H9 (cell line): ENCODE data around the gene SLC38A9. TPM values are rescaled to one million over a fixed set of nuclear protein-coding genes. Genes with fewer than 3 reads are reported as not detected.

ENCODE experiments used
- DNase-seq: peaks from one replicate; pipeline ENCODE4 v3.0.0-alpha.2; 2017
- H2AFZ ChIP-seq: one replicate; pipeline ENCODE4 v1.6.1; 2013; ENCODE audit warnings: mild to moderate bottlenecking, low read length, control low read depth, moderate library complexity
- H2AK5ac ChIP-seq: 2 replicates; pipeline ENCODE4 v1.6.1; 2013; ENCODE audit warnings: low read length, control low read depth, mixed read lengths; ENCODE audit not compliant: insufficient read length
- H2BK120ac ChIP-seq: one replicate; pipeline ENCODE4 v1.6.1; 2013; ENCODE audit warnings: low read depth, mild to moderate bottlenecking, low read length, control low read depth, inconsistent platforms; ENCODE audit not compliant: poor library complexity, severe bottlenecking
- H2BK12ac ChIP-seq: 2 replicates; pipeline ENCODE4 v1.6.1; 2013; ENCODE audit warnings: low read length, control low read depth, mixed read lengths, low read depth; ENCODE audit not compliant: insufficient read length
- H2BK15ac ChIP-seq: 2 replicates; pipeline ENCODE4 v1.6.1; 2013; ENCODE audit warnings: low read depth, low read length, control low read depth
- H2BK20ac ChIP-seq: one replicate; pipeline ENCODE4 v1.6.1; 2013; ENCODE audit warnings: low read depth, mild to moderate bottlenecking, low read length, control low read depth, inconsistent platforms; ENCODE audit not compliant: poor library complexity, severe bottlenecking
- H2BK5ac ChIP-seq: 2 replicates; pipeline ENCODE4 v1.6.1; 2013; ENCODE audit warnings: low read length, control low read depth, mixed read lengths; ENCODE audit not compliant: insufficient read length
- H3K14ac ChIP-seq: 2 replicates; pipeline ENCODE4 v1.6.1; 2013; ENCODE audit warnings: low read length, control low read depth; ENCODE audit not compliant: insufficient read depth
- H3K18ac ChIP-seq: 2 replicates; pipeline ENCODE4 v1.6.1; 2013; ENCODE audit warnings: low read depth, mild to moderate bottlenecking, mixed read lengths, low read length, control low read depth; ENCODE audit not compliant: insufficient read length
- H3K23ac ChIP-seq: 2 replicates; pipeline ENCODE4 v1.6.1; 2013; ENCODE audit warnings: low read length, control low read depth, mixed read lengths, low read depth; ENCODE audit not compliant: insufficient read length
- H3K23me2 ChIP-seq: 2 replicates; pipeline ENCODE4 v1.6.1; 2013; ENCODE audit warnings: low read depth, mild to moderate bottlenecking, mixed read lengths, low read length, control low read depth; ENCODE audit not compliant: insufficient read length, poor library complexity, severe bottlenecking
- H3K27ac ChIP-seq: 2 replicates; pipeline ENCODE4 v1.5.1; 2013; ENCODE audit warnings: low read length, control low read depth, mixed read lengths, low read depth; ENCODE audit not compliant: insufficient read length
- H3K27me3 ChIP-seq: 2 replicates; pipeline ENCODE4 v1.6.1; 2013; ENCODE audit warnings: low read length, control low read depth, inconsistent platforms; ENCODE audit not compliant: insufficient read depth
- H3K4ac ChIP-seq: 2 replicates; pipeline ENCODE4 v1.6.1; 2013; ENCODE audit warnings: low read depth, mild to moderate bottlenecking, control low read depth, inconsistent platforms, low read length, moderate library complexity
- H3K4me1 ChIP-seq: 2 replicates; pipeline ENCODE4 v1.6.1; 2013; ENCODE audit warnings: low read length, control low read depth, inconsistent platforms; ENCODE audit not compliant: insufficient read depth
- H3K4me2 ChIP-seq: 2 replicates; pipeline ENCODE4 v1.6.1; 2013; ENCODE audit warnings: low read length, control low read depth, mixed read lengths; ENCODE audit not compliant: insufficient read length, insufficient read depth
- H3K56ac ChIP-seq: 2 replicates; pipeline ENCODE4 v1.6.1; 2013; ENCODE audit warnings: low read depth, mild to moderate bottlenecking, mixed read lengths, low read length, control low read depth; ENCODE audit not compliant: insufficient read length
- H3K79me1 ChIP-seq: 2 replicates; pipeline ENCODE4 v1.6.1; 2013; ENCODE audit warnings: low read depth, mild to moderate bottlenecking, moderate library complexity, low read length, control low read depth, inconsistent platforms; ENCODE audit not compliant: insufficient read depth, poor library complexity, severe bottlenecking
- H3K79me2 ChIP-seq: 2 replicates; pipeline ENCODE4 v1.6.1; 2013; ENCODE audit warnings: low read length, control low read depth, inconsistent platforms; ENCODE audit not compliant: insufficient read depth
- H3K9ac ChIP-seq: 2 replicates; pipeline ENCODE4 v1.6.1; 2013; ENCODE audit warnings: low read length, control low read depth, mixed read lengths; ENCODE audit not compliant: insufficient read length; ENCODE audit errors: extremely low read depth
- H3K9me3 ChIP-seq: one replicate; pipeline ENCODE4 v1.6.1; 2013; ENCODE audit warnings: low read depth, low read length, inconsistent platforms; ENCODE audit not compliant: control insufficient read depth
- H3T11ph ChIP-seq: one replicate; pipeline ENCODE4 v1.6.1; 2013; ENCODE audit warnings: mild to moderate bottlenecking, low read length, control low read depth, inconsistent platforms
- H4K20me1 ChIP-seq: one replicate; pipeline ENCODE4 v1.6.1; 2013; ENCODE audit not compliant: control insufficient read depth, insufficient read length, insufficient read depth
- H4K5ac ChIP-seq: 2 replicates; pipeline ENCODE4 v1.6.1; 2013; ENCODE audit warnings: low read depth, mild to moderate bottlenecking, mixed read lengths, low read length, control low read depth; ENCODE audit not compliant: insufficient read length
- H4K8ac ChIP-seq: replicated peaks from 2 replicates; pipeline ENCODE4 v1.6.1; 2013; ENCODE audit warnings: low read length, control low read depth, mixed read lengths, low read depth; ENCODE audit not compliant: insufficient read length
- H4K91ac ChIP-seq: 2 replicates; pipeline ENCODE4 v1.6.1; 2013; ENCODE audit warnings: low read depth, mild to moderate bottlenecking, moderate library complexity, mixed read lengths, low read length, control low read depth; ENCODE audit not compliant: insufficient read length
- H3K27ac Mint-ChIP-seq, 3 experiments: 2 replicates in 2 of 3; 3 replicates in 1 of 3; pipeline ENCODE4 v1.8.0; 2020 to 2021; ENCODE audit warnings: mixed read lengths in 3 of 3, mild to moderate bottlenecking in 1 of 3, moderate library complexity in 1 of 3
- H3K27me3 Mint-ChIP-seq: 2 replicates; pipeline ENCODE4 v1.8.0; 2021; ENCODE audit warnings: low read depth, mild to moderate bottlenecking, moderate library complexity, mixed read lengths
- H3K36me3 Mint-ChIP-seq, 3 experiments: 2 replicates in 2 of 3; 3 replicates in 1 of 3; pipeline ENCODE4 v1.8.0; 2020 to 2021; ENCODE audit warnings: low read depth in 3 of 3, mixed read lengths in 3 of 3; ENCODE audit not compliant: insufficient read depth in 1 of 3
- H3K4me1 Mint-ChIP-seq, 2 experiments: 2 replicates each; pipeline ENCODE4 v1.8.0; 2020; ENCODE audit warnings: mixed read lengths in 2 of 2
- H3K4me3 Mint-ChIP-seq, 2 experiments: 2 replicates in 1 of 2; 3 replicates in 1 of 2; pipeline ENCODE4 v1.8.0; 2020 to 2021; ENCODE audit warnings: mild to moderate bottlenecking in 2 of 2, mixed read lengths in 2 of 2, moderate library complexity in 1 of 2
- H3K9me3 Mint-ChIP-seq, 2 experiments: 2 replicates in 1 of 2; 3 replicates in 1 of 2; pipeline ENCODE4 v1.8.0; 2020; ENCODE audit warnings: mild to moderate bottlenecking in 2 of 2, mixed read lengths in 2 of 2, moderate library complexity in 1 of 2
- WGBS: extraction: QIAGEN DNeasy Blood & Tissue Kit; methylation state at CpG from one replicate; pipeline ENCODE4 v1.1.7; 2013; ENCODE audit warnings: missing lambda C conversion rate, low lambda C conversion rate, mixed read lengths; ENCODE audit not compliant: insufficient read length; ENCODE audit errors: extremely low coverage; 5-methylcytosine and 5-hydroxymethylcytosine counted together
- total RNA-seq: library from RNA; stranded (reverse); gene quantifications from 2 replicates; pipeline ENCODE4 v1.2.1, GENCODE V29; 2021
- TF ChIP-seq, protein P1 (sequence below): fragments of 200-600 bp; sonication (generic); conservative IDR thresholded peaks from 3 replicates; pipeline ENCODE4 v1.8.0; 2021; ENCODE audit warnings: antibody characterized with exemption, mild to moderate bottlenecking

SLC38A9 gene
- total RNA-seq, 1 experiment from 2014 or later = 48.5 TPM

DNA sequence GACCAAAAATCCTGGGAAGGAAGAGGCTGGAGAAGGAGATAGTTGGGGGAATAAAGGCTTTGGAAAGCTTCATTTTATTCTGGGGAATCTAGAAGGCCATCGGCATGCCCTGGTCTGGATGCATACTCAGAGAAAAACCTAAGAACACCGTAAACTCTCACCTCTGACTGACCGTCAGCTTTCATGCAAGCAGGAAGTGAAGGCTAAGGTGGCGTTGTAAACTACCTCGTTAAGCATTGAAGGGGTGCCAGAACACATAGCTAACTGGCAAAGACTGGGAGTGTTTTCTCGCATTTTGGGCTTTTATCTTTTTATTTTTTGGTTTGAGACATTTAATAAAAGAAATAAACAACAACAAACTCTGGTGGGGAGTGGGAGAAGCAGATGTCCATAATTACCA is 2.6 kb upstream of the SLC38A9 start:
- Histone ChIP-seq H3K56ac (no peak overlapping the region), H3K14ac (no peak overlapping the region), H3K23me2 (peaks cover 12% of the 10 kb centered on the region), H3K23ac (no peak overlapping the region), H3K4ac (no peak overlapping the region), H2BK15ac (no peak overlapping the region), H3K9ac (no peak overlapping the region), H3K79me2 (0 out of 2 replicates have a peak, but pooled peaks cover 6% of the 10 kb centered on the region), H2BK12ac (no peak overlapping the region), H2BK5ac (no peak overlapping the region), H4K5ac (no peak overlapping the region), H2BK120ac (no peak overlapping the region), H3K18ac (no peak overlapping the region), H3K9me3 (no peaks in the 10 kb centered on the region), H3K79me1 (no peaks in the 10 kb centered on the region), H2BK20ac (no peak overlapping the region), H2AK5ac (no peak overlapping the region), H3K4me2 (no peak overlapping the region), H3K4me1 (peaks cover 3% of the 10 kb centered on the region; the same call in 1 of the 2 replicates), H4K8ac (no peak overlapping the region), H4K91ac (no peak overlapping the region), H4K20me1 (no peaks in the 10 kb centered on the region), H3K27me3 (no peaks in the 10 kb centered on the region), H3K27ac (no peak overlapping the region), H3T11ph (no peak overlapping the region), H2AFZ (no peak overlapping the region)
- TF ChIP-seq, protein P1, sequence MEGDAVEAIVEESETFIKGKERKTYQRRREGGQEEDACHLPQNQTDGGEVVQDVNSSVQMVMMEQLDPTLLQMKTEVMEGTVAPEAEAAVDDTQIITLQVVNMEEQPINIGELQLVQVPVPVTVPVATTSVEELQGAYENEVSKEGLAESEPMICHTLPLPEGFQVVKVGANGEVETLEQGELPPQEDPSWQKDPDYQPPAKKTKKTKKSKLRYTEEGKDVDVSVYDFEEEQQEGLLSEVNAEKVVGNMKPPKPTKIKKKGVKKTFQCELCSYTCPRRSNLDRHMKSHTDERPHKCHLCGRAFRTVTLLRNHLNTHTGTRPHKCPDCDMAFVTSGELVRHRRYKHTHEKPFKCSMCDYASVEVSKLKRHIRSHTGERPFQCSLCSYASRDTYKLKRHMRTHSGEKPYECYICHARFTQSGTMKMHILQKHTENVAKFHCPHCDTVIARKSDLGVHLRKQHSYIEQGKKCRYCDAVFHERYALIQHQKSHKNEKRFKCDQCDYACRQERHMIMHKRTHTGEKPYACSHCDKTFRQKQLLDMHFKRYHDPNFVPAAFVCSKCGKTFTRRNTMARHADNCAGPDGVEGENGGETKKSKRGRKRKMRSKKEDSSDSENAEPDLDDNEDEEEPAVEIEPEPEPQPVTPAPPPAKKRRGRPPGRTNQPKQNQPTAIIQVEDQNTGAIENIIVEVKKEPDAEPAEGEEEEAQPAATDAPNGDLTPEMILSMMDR = no peak
- Mint-ChIP-seq H3K4me1 (peaks cover 12 to 16% of the 10 kb centered on the region in 2 experiments), H3K9me3 (peaks cover 32 to 33% of the 10 kb centered on the region in 2 experiments), H3K27me3 (no peaks in the 10 kb centered on the region; the same call in 1 of the 2 replicates), H3K4me3 (no peak overlapping the region), H3K36me3 (peaks cover 11 to 42% (median 26%) of the 10 kb centered on the region in 3 experiments; a peak in 6 of 7 replicates), H3K27ac (no peak overlapping the region; a peak in 1 of 7 replicates)
- no CpG with 5 or more reads among the region's 6 CpGs for WGBS
- no peak for DNase-seq
